NB4 (cell line): ENCODE measurements around the gene KLC1.

Source experiments
- DNase-seq: peaks from one replicate; pipeline ENCODE4 v3.0.0; 2010; ENCODE audit warnings: low read depth
- H3K4me3 ChIP-seq: one replicate; pipeline ENCODE4 v1.5.1; 2011; ENCODE audit warnings: mild to moderate bottlenecking, low read depth, low read length, moderate library complexity
- MYC ChIP-seq: IDR thresholded peaks from 2 replicates; pipeline ENCODE4 v1.6.1; 2011; ENCODE audit warnings: low read depth, low read length
- POLR2A ChIP-seq: IDR thresholded peaks from 2 replicates; pipeline ENCODE4 v1.6.1; 2011; ENCODE audit warnings: mild to moderate bottlenecking; ENCODE audit not compliant: insufficient read length; ENCODE audit errors: extremely low read depth
- TF ChIP-seq, protein P1 (sequence below): IDR thresholded peaks from one replicate; pipeline ENCODE4 v1.5.1; 2012; ENCODE audit warnings: low read depth, low read length
- TF ChIP-seq, protein P2 (sequence below): IDR thresholded peaks from 2 replicates; pipeline ENCODE4 v1.6.1; 2011; ENCODE audit warnings: low read depth, low read length

Gene KLC1

GRCh38 chr14:103749860-103750259 lies 120.8 kb downstream of the KLC1 start:
- H3K4me3 ChIP-seq: no peak overlapping the region
- TF ChIP-seq, protein P1, sequence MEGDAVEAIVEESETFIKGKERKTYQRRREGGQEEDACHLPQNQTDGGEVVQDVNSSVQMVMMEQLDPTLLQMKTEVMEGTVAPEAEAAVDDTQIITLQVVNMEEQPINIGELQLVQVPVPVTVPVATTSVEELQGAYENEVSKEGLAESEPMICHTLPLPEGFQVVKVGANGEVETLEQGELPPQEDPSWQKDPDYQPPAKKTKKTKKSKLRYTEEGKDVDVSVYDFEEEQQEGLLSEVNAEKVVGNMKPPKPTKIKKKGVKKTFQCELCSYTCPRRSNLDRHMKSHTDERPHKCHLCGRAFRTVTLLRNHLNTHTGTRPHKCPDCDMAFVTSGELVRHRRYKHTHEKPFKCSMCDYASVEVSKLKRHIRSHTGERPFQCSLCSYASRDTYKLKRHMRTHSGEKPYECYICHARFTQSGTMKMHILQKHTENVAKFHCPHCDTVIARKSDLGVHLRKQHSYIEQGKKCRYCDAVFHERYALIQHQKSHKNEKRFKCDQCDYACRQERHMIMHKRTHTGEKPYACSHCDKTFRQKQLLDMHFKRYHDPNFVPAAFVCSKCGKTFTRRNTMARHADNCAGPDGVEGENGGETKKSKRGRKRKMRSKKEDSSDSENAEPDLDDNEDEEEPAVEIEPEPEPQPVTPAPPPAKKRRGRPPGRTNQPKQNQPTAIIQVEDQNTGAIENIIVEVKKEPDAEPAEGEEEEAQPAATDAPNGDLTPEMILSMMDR: no peak
- TF ChIP-seq MYC (no peak), POLR2A (no peak)
- TF ChIP-seq, protein P2, sequence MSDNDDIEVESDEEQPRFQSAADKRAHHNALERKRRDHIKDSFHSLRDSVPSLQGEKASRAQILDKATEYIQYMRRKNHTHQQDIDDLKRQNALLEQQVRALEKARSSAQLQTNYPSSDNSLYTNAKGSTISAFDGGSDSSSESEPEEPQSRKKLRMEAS: no peak

More at GRCh38 chr14:103749860-103750259, 120.8 kb downstream of the KLC1 start:
- no peak for DNase-seq
